Skin epidermis (tissue), 12 donors: ENCODE data around the gene SNURF.
"Not testable (repeated sequence)": the region's sequence is repeated elsewhere in the genome, so short reads cannot be mapped to it uniquely, and the experiment has no call there.

Experiments
- H3K27ac ChIP-seq, 21 experiments: fragments of 200-600 bp; sonication (generic) in 11 of 21; one replicate each; pipeline ENCODE4 v1.5.0; 2020; ENCODE audit warnings: mild to moderate bottlenecking in 3 of 21, inconsistent platforms in 2 of 21, moderate library complexity in 2 of 21
- H3K4me3 ChIP-seq, 7 experiments: fragments of 200-600 bp; sonication (generic) in 2 of 7; one replicate each; pipeline ENCODE4 v1.5.0; 2020; ENCODE audit warnings: inconsistent platforms in 2 of 7, mild to moderate bottlenecking in 2 of 7, moderate library complexity in 1 of 7

Gene SNURF

GRCh38 chr15:24954783-24955530, at the start of gene SNURF, which contains the start of gene SNRPN:
Gene SNURF (plus strand): TSS chr15:24954987. CDS start chr15:24955049, 62 bp downstream.
Gene SNRPN (plus strand): TSS chr15:24954987. CDS start chr15:24974454, 19,467 bp downstream.
- H3K4me3 ChIP-seq = peak within 1 kb of the TSS; percentile 36 to 70 (median 58)
- peak within 1 kb of the TSS; percentile 13 to 88 (median 79) for H3K27ac ChIP-seq

- Histone ChIP-seq H3K27ac (no peak overlapping the region), H3K4me3 (no peak overlapping the region)
Observed at GRCh38 chr15:24916305-24917009, 38.3 kb upstream of the SNURF start.

- H3K4me3 ChIP-seq = no peak overlapping the region
- H3K27ac ChIP-seq = no peak overlapping the region
Observed at GRCh38 chr15:24917431-24917830, 37.4 kb upstream of the SNURF start.

- Histone ChIP-seq H3K4me3 (no peak overlapping the region), H3K27ac (no peak overlapping the region)
Observed at GRCh38 chr15:24919446-24919845, 35.3 kb upstream of the SNURF start.

GRCh38 chr15:24922781-24923180, 32.0 kb upstream of the SNURF start:
- H3K4me3 ChIP-seq, H3K27ac ChIP-seq: not testable (repeated sequence)

- H3K4me3 ChIP-seq = no peak overlapping the region
- no peak overlapping the region for H3K27ac ChIP-seq
Observed at GRCh38 chr15:24924153-24924552, 30.6 kb upstream of the SNURF start.

- no peak overlapping the region for H3K27ac ChIP-seq
- no peak overlapping the region for H3K4me3 ChIP-seq
Observed at GRCh38 chr15:24924621-24925020, 30.2 kb upstream of the SNURF start.

GRCh38 chr15:24931874-24932732, 22.7 kb upstream of the SNURF start:
- H3K27ac ChIP-seq, H3K4me3 ChIP-seq: not testable (repeated sequence)

- Histone ChIP-seq H3K27ac (no peak overlapping the region), H3K4me3 (no peak overlapping the region)
Observed at GRCh38 chr15:24933716-24934115, 21.1 kb upstream of the SNURF start.

- not testable (repeated sequence) for H3K27ac ChIP-seq, H3K4me3 ChIP-seq
Observed at GRCh38 chr15:24938224-24938623, 16.6 kb upstream of the SNURF start.

- no peak overlapping the region for H3K27ac ChIP-seq
- H3K4me3 ChIP-seq = no peak overlapping the region
Observed at GRCh38 chr15:24940236-24940635, 14.6 kb upstream of the SNURF start.

- H3K27ac ChIP-seq = no peak overlapping the region
- H3K4me3 ChIP-seq = no peak overlapping the region
Observed at GRCh38 chr15:24943361-24943760, 11.4 kb upstream of the SNURF start.

- Histone ChIP-seq H3K4me3 (no peak overlapping the region), H3K27ac (no peak overlapping the region)
Observed at GRCh38 chr15:24944954-24945353, 9.8 kb upstream of the SNURF start.

GRCh38 chr15:24945711-24946110, 9.1 kb upstream of the SNURF start:
- H3K4me3 ChIP-seq = no peak overlapping the region

GRCh38 chr15:24948495-24948894, 6.3 kb upstream of the SNURF start:
- Histone ChIP-seq H3K4me3 (no peak overlapping the region), H3K27ac (no peak overlapping the region)

More at GRCh38 chr15:24945711-24946110, 9.1 kb upstream of the SNURF start:
- H3K27ac ChIP-seq = no peak overlapping the region

GRCh38 chr15:24955531-24955921, 739 bp downstream of the SNURF start:
- Histone ChIP-seq H3K4me3 (peak overlapping the region; percentile 36 to 70 (median 58)), H3K27ac (peak overlapping the region; percentile 13 to 88 (median 79))

- Histone ChIP-seq H3K27ac (peak overlapping the region in 20 of 21 experiments; percentile 21 to 88 (median 79)), H3K4me3 (peak overlapping the region; percentile 36 to 70 (median 58))
Observed at GRCh38 chr15:24956111-24956838, 1.5 kb downstream of the SNURF start.

- Histone ChIP-seq H3K27ac (no peak overlapping the region), H3K4me3 (no peak overlapping the region)
Observed at GRCh38 chr15:24957691-24958090, 2.9 kb downstream of the SNURF start.

GRCh38 chr15:24961967-24962366, 7.2 kb downstream of the SNURF start:
- Histone ChIP-seq H3K4me3 (no peak overlapping the region), H3K27ac (no peak overlapping the region)
